ENCODE measurements around the gene RANBP10. TPM values are rescaled to one million over a fixed set of nuclear protein-coding genes. Genes with fewer than 3 reads are reported as not detected.

RANBP10 gene
- total RNA-seq, 1 donor from 2014 or later = 5.7 TPM

GRCh38 chr16:67679935-67680897 lies 126.1 kb downstream of the RANBP10 start:
- DNase-seq (ENCODE audit: low read depth, low spot score) = no peak

- DNase-seq (ENCODE audit: low read depth, low spot score) = no peak
Observed at GRCh38 chr16:67678354-67679023, 127.9 kb downstream of the RANBP10 start.

DNA sequence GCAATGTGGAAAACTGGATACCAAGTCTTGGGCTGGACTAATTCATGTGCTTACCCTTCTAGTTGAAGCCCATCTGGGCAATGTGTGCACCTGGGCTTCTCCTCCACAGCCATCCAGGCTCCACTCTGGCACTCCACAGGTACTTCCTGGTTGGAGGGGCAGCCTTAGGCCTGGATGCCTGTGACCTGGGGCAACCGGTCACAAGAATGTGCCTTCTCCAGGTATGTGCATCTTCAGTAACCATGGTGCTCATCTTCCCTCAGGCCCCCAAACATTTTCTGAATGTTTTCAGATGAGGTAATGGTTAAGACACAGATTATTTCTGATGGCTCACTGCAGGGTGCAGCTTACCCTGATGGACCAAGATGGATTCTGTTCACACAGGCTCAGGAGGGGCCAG lies 128.6 kb downstream of the RANBP10 start:
- no peak for DNase-seq (ENCODE audit: low read depth, low spot score)

- DNase-seq (ENCODE audit: low read depth, low spot score) = no peak
Observed at GRCh38 chr16:67676939-67677338, 129.4 kb downstream of the RANBP10 start.

DNA sequence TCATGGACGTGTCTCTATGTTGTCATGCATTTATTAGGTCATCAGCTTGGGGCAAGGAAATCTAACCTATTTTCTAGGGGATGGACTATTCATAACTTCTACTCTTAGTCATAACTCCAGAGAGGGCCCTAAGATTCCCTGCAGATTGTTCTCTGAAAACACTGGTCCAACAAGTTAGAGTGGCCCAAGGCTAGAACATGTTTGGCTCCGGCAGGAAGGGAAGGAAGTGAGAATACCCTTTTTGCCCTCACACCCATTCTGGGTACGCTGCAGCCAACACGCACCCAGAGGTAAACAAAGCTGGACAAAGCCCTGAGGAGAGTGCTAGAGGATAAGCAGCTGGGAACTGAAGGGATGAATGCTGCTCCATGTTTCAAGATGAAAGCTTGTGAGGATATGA lies 129.8 kb downstream of the RANBP10 start:
- peak; percentile 58 for DNase-seq (ENCODE audit: low read depth, low spot score)

- no peak for DNase-seq (ENCODE audit: low read depth, low spot score)
Observed at GRCh38 chr16:67675999-67676398, 130.4 kb downstream of the RANBP10 start.

- DNase-seq (ENCODE audit: low read depth, low spot score) = no peak
Observed at GRCh38 chr16:67675579-67675935, 130.8 kb downstream of the RANBP10 start.

DNA sequence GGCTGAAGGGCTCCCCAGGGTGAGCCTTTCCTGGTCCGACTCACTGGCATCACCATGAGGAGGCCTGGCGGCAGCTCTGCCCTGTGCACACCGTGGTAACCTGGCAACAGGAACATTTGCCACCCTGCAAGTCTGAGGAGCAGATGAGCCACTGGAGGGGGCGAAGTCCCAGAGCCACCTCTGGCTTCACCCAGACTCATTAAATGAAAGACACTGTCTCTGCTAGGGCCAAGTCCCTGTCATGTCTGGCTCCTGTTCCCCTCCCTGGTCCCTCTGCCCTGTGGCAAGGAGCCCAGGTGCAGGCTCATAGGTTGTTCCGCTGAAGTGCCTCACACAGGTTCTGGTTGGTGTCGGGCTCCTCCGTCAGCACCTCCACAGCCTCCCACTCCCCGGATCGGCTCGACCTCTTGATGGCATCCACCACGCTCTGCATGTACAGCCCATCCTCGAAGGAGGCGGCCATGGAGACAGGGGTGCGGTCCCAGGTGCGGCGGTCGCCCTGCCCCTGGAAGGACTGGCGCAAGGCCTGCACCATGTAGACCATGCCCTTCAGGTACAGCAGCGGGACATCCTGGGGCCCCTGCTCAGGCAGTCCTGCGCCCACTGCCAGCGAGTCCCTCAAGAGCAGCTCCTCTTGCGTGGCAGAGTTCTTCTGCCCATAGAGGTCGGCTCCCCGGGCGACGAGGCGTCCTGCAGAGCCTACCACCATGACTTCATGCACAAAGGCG lies 131.3 kb downstream of the RANBP10 start:
- no peak for DNase-seq (ENCODE audit: low read depth, low spot score)

GRCh38 chr16:67673712-67674580 lies 132.4 kb downstream of the RANBP10 start:
- DNase-seq (ENCODE audit: low read depth, low spot score) = peak; percentile 68

Other genes with a start within 250 kb of the RANBP10 start
- gene CTCF, start 244.0 kb downstream of the RANBP10 start, total RNA-seq = 25.1 and 35.3 TPM in 2 replicates
- 0.67 and 0.79 TPM in 2 replicates for gene CARMIL2, start 161.4 kb downstream of the RANBP10 start, total RNA-seq
- 15.3 and 22.5 TPM in 2 replicates for gene ACD, start 146.3 kb downstream of the RANBP10 start, total RNA-seq
- gene PARD6A, start 145.6 kb downstream of the RANBP10 start, total RNA-seq = 5.5 and 6.1 TPM in 2 replicates
- gene ENKD1, start 139.8 kb downstream of the RANBP10 start, total RNA-seq = 21.9 and 23.1 TPM in 2 replicates
- gene C16orf86, start 139.7 kb downstream of the RANBP10 start, total RNA-seq = 2.6 and 3.7 TPM in 2 replicates
- gene GFOD2, start 87.2 kb downstream of the RANBP10 start, total RNA-seq = 40.6 and 41.6 TPM in 2 replicates
- 0.20 and 0.60 TPM in 2 replicates for gene TSNAXIP1, start 329 bp upstream of the RANBP10 start, total RNA-seq
- gene THAP11, start 35.8 kb upstream of the RANBP10 start, total RNA-seq = 34.2 and 56.6 TPM in 2 replicates
- 230 and 252 TPM in 2 replicates for gene NUTF2, start 40.4 kb upstream of the RANBP10 start, total RNA-seq
- 23.2 and 27.1 TPM in 2 replicates for gene CENPT, start 41.1 kb upstream of the RANBP10 start, total RNA-seq
- 73.7 and 85.2 TPM in 2 replicates for gene EDC4, start 66.5 kb upstream of the RANBP10 start, total RNA-seq
- gene NRN1L, start 78.3 kb upstream of the RANBP10 start, total RNA-seq = not detected in 2 replicates
- 15.3 and 15.4 TPM in 2 replicates for gene PSKH1, start 86.7 kb upstream of the RANBP10 start, total RNA-seq
- 0.26 and 0.35 TPM in 2 replicates for gene CTRL, start 125.3 kb upstream of the RANBP10 start, total RNA-seq
- 58.8 and 87.0 TPM in 2 replicates for gene PSMB10, start 130.3 kb upstream of the RANBP10 start, total RNA-seq
- 2.1 and 3.8 TPM in 2 replicates for gene LCAT, start 137.6 kb upstream of the RANBP10 start, total RNA-seq
- 57.2 and 73.1 TPM in 2 replicates for gene SLC12A4, start 162.1 kb upstream of the RANBP10 start, total RNA-seq
- gene DPEP3, start 173.9 kb upstream of the RANBP10 start, total RNA-seq = not detected in 2 replicates
- gene DPEP2, start 192.9 kb upstream of the RANBP10 start, total RNA-seq = 0.42 TPM in 1 of 2 replicates, not detected in the other
- not detected in 2 replicates for gene DPEP2NB, start 209.4 kb upstream of the RANBP10 start, total RNA-seq
- gene DDX28, start 216.7 kb upstream of the RANBP10 start, total RNA-seq = 12.9 and 16.4 TPM in 2 replicates
- 20.4 and 21.7 TPM in 2 replicates for gene DUS2, start 216.7 kb upstream of the RANBP10 start, total RNA-seq